Stimulated activated effector memory CD8-positive, alpha-beta T cell treated with anti-CD3 and anti-CD28 coated beads, Interleukin-12 subunit alpha, Interleukin-12 subunit beta, amount 100 ng/mL, for 72 hours (primary cell): ENCODE data around the gene KDM1B.

ENCODE experiments used
- ATAC-seq: fragments of 150-1000 bp; cut with Tn5 transposase; 2 replicates; pipeline ENCODE4 v1.10.0; 2021
- DNase-seq, 2 donors: peaks; one replicate each; pipeline ENCODE4 v3.0.0; 2021 to 2022; ENCODE audit warnings: low spot score in 2 of 2
- H3K27ac Mint-ChIP-seq: one replicate; pipeline ENCODE4 v1.8.0; 2022; ENCODE audit warnings: mild to moderate bottlenecking, mixed read lengths
- H3K36me3 Mint-ChIP-seq: one replicate; pipeline ENCODE4 v1.8.0; 2022; ENCODE audit warnings: mild to moderate bottlenecking, mixed read lengths
- H3K4me1 Mint-ChIP-seq: one replicate; pipeline ENCODE4 v1.8.0; 2022; ENCODE audit warnings: mixed read lengths
- H3K4me3 Mint-ChIP-seq: one replicate; pipeline ENCODE4 v1.8.0; 2022; ENCODE audit warnings: mild to moderate bottlenecking, mixed read lengths
- H3K9me3 Mint-ChIP-seq: one replicate; pipeline ENCODE4 v1.8.0; 2022; ENCODE audit warnings: mixed read lengths

KDM1B gene

DNA sequence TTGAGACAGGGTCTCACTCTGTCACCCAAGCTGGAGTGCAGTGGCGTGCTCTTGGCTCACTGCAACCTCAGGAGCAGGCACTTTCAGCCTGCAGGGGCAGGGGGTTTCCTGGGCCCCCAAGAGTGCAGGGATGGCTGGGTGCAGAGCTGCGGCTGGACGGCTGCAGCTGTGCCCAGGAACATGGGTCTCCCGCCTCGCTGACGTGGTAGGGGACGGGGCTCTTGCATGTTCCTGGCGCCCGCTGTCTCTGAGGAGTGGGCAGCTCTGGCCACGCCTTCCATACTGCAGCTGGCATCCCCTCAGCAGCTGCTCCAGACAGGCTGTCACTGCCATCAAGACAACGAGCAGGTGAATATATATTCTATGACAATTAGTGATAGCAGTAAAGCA lies 111.3 kb downstream of the KDM1B start:
- Mint-ChIP-seq H3K4me1 (peaks cover 32% of the 10 kb centered on the region), H3K4me3 (no peak overlapping the region), H3K27ac (no peak overlapping the region), H3K36me3 (peaks cover 41% of the 10 kb centered on the region), H3K9me3 (no peaks in the 10 kb centered on the region)
- no peak for DNase-seq
- ATAC-seq = no peak

DNA sequence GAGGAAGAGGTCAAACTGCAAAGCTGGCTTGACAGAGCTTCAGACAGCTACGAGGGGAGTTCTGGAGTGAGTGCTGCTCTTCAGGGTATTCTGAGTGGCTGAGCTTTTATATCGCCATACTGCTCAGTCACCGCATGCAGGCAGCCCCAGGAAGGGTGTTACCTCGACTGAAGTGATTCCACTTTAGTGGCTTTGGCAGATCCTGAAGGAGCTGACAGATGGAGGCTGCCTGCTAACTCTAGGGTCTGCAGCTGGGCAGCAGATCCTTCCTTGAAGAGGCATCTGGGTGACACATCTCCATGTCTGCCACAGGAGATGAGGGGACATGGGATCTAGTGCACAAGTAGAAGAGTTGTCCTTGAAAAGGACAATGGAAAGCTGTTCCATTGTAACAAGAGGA lies 112.8 kb downstream of the KDM1B start:
- no peaks in the 10 kb centered on the region for H3K9me3 Mint-ChIP-seq
- H3K27ac Mint-ChIP-seq = no peak overlapping the region

DNA sequence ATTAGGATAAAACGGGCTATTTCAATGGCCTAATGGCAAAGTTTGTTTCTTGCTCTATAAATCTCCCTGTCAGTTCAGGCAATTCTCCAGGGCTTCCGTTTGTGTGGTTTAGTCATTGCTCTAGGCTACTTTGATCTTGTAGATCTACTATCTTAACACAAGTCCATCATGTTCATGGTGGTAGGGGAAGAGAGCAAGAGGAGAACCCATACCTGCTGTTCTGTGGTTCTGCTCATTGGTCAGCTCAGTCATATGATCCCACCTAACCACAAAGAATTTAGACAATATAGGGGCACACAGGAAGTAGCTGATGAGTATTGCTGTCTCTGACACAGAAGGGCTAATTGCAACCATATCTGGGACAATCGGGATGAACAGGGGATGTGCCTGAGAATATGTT lies 114.0 kb downstream of the KDM1B start:
- Mint-ChIP-seq H3K27ac (no peak overlapping the region), H3K4me1 (peaks cover 9% of the 10 kb centered on the region), H3K4me3 (no peak overlapping the region), H3K36me3 (peaks cover 14% of the 10 kb centered on the region), H3K9me3 (no peaks in the 10 kb centered on the region)
- no peak for DNase-seq
- no peak for ATAC-seq

More for the DNA sequence above, 112.8 kb downstream of the KDM1B start:
- DNase-seq (no peak), ATAC-seq (no peak)
- H3K4me3 Mint-ChIP-seq = no peak overlapping the region
- peaks cover 25% of the 10 kb centered on the region for H3K36me3 Mint-ChIP-seq
- H3K4me1 Mint-ChIP-seq = peaks cover 16% of the 10 kb centered on the region

DNA sequence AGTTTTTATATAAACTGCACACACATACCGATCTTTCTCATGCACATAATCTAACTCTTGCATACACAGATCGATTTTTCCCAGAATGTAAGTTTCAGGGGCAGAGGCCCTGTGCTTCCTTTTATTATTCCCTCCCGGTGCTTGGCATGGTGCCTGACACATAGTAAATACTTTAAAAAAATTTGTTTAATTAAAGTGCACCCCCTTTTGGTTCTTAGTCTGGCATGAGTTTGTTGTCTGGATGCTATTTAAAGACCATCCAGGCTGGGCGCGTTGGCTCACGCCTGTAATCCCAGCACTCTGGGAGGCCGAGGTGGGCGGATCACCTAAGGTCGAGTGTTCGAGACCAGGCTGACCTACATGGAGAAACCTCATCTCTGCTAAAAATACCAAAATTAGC lies 114.5 kb downstream of the KDM1B start:
- ATAC-seq = no peak
- peaks cover 9% of the 10 kb centered on the region for H3K4me1 Mint-ChIP-seq
- DNase-seq = no peak
- no peak overlapping the region for H3K4me3 Mint-ChIP-seq
- peaks cover 10% of the 10 kb centered on the region for H3K36me3 Mint-ChIP-seq
- no peak overlapping the region for H3K27ac Mint-ChIP-seq
- no peaks in the 10 kb centered on the region for H3K9me3 Mint-ChIP-seq

DNA sequence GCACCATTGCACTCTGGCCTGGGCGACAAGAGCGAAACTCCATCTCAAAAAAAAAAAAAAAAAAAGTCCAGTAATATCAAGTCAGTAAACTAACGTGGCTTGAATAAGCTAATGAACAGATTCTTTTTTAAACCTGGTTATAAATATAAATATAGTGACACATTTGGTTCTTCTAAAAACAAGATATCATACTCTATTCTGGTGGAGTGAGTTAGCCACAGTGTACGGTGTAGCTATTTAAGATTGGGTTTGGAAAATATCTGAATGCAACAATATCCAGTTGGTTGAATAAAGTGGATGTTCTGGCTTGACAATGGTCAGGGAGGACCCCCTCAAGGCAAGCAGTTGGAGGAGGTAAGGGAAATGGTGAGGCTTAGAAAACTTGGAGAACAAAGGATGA lies 115.0 kb downstream of the KDM1B start:
- Mint-ChIP-seq H3K4me1 (peaks cover 6% of the 10 kb centered on the region), H3K4me3 (no peak overlapping the region), H3K27ac (no peak overlapping the region), H3K36me3 (peaks cover 5% of the 10 kb centered on the region), H3K9me3 (no peaks in the 10 kb centered on the region)
- no peak for ATAC-seq
- no peak for DNase-seq
